HTR-8/SVneo (cell line): ENCODE measurements around the gene TSC22D3.
A peak's percentile ranks its signal among the peaks of the same experiment; 100 is the strongest.
"Not testable (repeated sequence)": the region's sequence is repeated elsewhere in the genome, so short reads cannot be mapped to it uniquely, and the experiment has no call there.

Experiments
- DNase-seq: peaks from one replicate; pipeline ENCODE4 v3.0.0; 2011; ENCODE audit warnings: low spot score, mixed read lengths; ENCODE audit not compliant: insufficient read length
- FAIRE-seq: peaks from 2 replicates; lab custom pipeline; 2011; peaks lifted over from hg19 to GRCh38; lab: Jason Lieb, UNC

The TSC22D3 gene

DNA sequence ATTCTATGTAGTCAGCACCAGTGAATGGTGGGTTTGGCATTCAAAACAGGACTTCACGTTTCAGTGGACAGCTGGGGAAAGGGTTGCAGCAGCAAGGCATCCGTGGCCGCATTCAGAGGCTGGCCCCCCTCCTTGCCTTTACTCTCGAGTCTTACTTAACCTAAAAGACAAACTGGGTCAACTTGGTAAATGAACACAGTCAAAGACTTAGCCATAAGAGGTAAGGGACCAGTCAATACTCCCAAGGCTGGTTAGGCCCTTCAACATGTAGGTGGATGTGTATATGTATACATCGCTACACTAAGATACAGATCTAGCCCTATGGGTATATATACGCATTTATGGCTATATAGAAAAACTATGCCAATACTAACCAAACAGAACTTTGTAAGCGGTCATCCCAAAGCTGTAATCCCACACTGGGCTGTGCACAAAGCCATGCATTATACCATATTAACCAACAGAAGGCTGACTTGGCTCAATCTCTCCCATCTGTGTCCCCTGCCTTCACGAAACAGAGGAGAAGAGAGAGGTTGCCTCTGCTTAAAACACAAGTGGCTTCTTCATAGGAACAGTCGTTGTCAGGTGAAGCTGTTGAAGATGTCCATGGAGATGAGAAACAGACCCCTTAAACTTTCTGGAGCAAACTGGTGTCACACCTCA, 61.9 kb downstream of the TSC22D3 start:
- DNase-seq, result no peak
- FAIRE-seq, result no peak

DNA sequence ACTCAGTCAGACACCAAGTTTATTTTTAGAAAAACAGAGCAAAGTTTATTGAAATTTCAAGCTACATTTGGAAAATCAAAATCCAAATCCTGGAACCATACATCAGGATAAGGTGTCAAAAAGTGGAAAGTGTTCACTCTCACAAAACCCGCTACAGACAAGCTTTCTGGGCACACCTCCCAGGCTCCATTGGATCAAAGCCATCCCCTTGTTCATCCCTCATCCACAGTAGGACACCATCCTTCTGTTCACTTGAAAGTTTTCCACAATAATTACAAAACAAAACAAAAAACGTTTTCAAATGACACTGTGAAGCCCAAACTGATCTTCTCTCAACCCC, 62.4 kb downstream of the TSC22D3 start:
- DNase-seq (no peak), FAIRE-seq (no peak)

DNA sequence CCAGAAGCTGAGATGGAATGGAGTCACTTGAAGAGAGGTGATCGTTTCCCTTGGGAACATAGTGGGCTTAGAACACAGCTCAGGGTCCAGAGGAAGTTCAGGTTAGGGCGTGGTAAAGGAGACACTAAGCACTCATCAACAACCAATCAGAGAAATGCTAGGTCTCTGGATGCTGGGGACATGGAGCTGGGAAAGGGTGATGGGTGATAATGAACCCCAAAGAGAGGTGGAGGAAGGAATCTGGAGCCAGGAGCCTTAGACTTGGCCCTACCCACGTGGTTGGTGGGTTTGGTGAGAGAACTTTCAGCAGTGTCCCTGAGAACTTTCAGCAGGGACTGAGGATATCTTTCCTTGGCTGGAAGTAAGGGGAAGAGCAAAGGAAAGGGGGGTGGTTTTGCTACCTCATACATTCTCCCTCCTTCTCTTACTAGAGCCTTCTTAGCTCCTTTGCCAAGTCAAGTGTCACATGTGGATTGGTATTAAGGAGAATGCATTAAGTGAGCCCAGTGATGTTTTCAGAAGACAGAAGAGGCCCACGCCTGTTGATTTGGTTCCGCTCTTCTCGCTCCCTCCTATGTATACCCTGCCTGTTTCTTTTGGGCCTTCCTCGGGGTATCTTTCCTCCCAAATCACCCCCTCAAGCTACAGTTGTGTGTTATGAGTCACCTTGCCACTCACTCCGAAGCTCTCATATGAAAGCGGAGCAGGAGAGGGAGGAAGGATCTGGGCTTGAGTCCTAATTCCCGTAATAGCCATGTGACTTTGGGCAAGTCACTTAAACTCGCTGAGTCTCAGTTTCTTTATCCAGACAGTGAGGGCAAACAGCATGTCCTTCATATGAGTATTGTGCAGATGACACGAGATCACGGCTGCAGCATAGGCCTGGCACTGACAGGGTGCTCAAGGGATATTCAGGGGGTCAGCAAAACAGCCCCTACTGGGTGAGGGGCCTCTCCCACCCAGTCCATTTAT, 63.1 kb downstream of the TSC22D3 start:
- FAIRE-seq (no peak), DNase-seq (no peak)

DNA sequence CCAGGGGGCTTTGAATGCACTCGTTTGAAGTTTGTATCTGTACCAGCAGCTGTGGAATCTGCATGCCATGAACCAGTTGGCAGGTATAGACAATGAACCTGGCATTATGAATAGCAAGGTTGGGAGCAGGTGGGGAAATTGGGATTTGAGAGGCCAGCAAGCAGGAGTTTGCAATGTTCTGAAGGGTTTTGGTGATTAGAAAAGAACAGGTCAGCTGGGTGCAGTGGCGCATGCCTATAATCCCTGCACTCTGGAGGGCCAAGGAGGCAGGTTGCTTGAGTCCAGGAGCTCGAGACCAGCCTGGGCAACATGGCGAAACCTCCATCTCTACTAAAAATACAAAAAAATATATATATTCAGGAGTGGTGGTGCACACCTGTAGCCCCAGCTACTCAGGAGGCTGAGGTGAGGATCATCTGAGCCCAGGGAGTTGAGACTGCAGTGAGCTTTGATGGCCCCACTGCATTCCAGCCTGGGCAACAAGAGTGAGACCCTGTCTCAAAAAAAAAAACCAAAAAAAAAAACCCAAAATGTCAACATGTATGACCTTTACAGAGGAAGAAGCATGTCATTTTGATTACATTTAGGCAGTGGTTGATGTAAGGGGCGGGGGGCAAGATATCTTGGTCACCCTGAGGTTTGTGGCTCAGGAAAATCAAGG, 63.9 kb downstream of the TSC22D3 start:
- no peak for DNase-seq
- FAIRE-seq, result no peak

DNA sequence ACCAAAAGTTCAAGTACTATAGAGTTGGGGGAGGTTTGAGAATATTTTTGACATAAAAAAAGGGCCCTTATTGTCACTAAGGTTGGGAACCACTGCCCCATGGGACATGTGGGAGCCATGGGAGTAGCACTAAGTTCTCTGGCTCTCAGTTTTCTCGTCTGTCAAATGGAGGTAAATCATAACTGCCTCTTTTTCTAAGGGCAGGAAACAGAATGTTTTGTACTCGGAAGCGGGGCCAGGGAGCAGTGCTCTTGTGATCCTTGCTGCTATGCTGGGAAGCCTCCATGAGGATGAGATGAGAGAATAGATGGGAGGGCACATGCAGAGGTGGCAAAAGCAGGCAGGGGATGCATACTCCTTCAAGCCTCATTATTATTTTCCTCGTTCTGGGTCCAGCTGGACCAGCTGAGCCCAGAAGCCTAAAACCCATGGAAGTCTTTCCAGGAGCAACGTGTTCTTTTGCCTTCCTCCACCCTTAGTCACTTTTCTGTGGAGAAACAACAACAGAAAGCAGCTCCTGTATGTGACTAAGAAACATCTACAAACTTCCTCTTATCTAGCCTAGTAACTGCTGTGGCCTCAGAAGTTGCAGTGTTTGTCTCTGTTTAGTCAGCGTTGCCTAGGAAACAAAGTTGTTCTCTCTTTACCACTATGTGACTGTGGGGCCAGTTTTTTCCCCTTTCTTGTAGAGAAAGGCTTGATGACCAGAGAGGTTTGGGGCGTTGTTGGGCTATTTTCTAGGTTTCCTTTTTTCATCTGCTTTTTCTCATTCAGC, 64.8 kb downstream of the TSC22D3 start:
- FAIRE-seq (no peak), DNase-seq (no peak)

DNA sequence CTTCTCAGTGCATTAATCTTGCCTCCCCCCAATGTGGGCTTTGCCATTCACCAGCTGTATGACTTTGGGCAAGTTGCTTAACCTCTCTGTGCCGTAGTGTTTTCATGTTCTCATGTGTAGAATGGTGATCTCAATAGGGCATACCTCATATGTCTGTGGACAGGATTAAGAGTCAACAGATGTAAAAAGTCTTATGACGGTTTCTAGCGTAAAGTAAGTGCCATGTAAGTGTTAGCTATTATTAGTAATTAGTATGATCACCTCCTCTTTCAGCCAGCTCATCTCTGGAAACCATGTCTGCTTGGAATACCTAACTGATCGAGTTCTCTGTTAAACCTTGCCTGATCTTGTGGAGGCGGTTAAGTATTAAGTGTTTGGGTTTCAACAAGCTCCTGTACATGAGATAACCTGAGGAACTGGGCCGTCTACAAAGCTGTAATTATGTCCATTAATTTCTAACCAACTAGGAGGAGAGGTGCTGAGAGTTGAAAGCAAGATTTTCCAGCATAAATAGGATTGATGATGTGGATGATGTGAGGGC, 66.3 kb downstream of the TSC22D3 start:
- DNase-seq (no peak), FAIRE-seq (no peak)

DNA sequence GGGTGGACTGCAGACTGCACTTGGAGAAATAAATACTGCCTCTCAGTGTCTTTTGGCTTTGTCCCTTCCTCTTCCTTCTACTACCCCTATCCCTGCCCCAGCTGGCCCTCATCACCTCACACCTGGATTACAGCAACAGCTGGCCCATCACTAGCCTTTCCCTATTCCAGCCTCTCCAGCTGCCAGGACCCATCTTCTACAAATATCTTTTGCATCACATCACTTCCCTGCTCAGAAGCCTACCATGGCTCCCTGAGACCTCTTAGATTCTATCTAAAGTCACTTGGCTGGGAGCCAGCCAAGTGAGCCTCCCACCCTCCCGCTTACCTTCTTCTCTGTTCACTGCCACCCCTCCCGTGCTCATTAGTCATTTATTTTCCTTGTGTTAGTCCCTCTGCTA, 66.8 kb downstream of the TSC22D3 start:
- FAIRE-seq (no peak), DNase-seq (no peak)

DNA sequence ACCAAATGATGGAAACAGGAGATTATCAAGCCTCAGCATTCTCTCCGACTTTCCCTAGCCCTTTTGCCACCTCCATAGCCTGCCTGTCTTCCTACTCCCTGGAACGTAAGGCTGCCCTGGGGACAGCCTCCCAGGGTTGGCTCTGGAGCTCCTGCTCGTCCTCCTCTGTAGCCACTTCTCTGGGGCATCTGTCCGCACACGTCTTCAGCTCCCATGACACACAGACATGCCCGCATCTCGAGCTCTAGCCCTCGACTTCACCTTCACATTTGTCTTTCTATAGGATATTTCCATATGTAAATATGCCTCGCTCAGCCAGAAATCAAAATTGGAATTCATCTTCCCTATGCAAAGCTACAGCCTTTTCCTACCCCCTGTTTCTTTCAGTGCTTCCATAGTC, 67.7 kb downstream of the TSC22D3 start:
- FAIRE-seq, result no peak

DNA sequence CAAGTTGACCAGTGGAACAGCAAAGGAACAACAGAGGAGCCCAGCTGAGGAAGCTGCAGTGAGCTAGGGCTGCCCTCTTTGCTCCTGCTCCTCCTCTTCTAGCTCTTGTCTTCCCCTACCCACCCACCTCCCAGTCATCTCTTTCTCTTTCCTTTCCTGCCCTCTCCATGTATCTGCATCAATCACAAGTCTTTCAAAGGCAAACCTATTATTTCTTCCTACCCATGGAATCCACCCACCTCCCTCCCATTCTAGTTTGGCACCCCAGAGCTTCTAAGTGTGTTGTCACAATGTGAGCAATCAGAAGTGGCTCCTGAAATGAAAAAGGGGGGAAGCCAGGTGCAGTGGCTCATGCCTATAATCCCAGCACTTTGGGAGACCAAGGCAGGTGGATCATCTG, 69.3 kb downstream of the TSC22D3 start:
- no peak for FAIRE-seq
- DNase-seq, result no peak

More for the DNA sequence above, 67.7 kb downstream of the TSC22D3 start:
- DNase-seq, result no peak

DNA sequence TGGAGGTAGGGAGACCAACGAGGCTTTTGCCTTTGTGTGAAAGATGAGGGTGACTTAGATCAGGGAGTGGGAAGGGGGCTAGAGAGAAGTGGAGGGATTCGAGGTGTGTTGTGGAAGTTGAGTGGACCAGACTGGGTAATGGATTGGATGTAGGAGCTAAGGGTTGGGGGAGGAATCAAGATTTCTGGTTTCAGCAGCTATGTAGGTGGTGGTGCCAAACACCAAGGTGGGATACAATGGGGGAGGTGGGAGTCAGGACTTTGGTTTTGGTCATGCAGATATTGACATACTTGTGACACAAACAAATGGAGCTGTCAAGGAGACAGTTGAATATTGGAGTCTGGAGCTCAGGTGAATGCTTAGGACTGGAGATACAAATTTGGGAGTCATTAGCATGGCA, 71.0 kb downstream of the TSC22D3 start:
- no peak for DNase-seq
- FAIRE-seq, result no peak

DNA sequence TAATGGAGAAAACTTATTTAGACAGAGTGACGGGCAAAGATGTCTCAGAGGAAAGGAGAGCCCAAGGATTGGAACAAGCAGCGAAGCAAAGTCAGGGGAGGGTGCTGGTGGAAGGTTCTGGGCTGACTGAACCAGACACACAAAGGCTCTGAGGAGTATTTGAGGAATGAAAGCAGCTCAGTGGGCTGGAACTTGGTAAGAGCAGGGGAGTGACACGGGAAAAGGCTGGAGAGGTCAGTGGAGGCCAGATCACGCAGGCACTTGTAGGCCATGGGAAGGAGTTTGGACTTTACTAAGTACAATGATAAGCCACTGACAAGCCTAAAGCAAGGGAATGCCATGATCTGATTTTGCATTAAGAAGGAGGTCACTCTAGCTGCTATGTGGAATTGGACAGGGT, 71.4 kb downstream of the TSC22D3 start:
- FAIRE-seq (no peak), DNase-seq (no peak)

DNA sequence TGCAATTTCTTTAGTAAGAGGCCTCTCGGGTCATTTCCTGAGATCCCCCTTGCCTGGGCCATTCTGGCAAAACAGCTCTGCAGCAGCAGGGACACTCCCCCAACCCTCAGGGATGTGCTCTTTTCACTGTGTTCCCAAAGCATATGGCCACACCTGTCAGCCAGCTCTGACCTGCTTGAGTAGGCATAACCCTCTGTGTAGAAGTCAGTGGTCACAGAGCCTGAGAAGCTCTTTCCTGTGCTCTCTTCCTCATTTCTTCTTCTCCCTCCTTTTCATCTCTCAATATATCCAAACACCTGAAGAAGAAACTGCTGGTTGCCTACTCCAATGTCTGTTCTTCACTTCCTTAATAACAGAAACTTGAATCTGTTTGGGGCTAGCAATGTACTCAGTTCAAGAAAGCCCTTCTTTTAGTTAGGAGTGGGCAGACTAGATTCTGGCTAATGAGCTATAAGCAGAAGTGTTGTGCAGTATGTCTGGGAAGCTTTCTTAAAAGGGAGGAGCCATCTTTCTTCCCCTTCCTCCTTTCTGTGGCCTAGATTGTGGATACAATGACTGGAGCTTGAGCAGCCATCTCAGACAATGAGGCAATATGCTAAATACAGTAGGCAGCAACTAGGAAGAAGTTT, 74.0 kb downstream of the TSC22D3 start:
- no peak for FAIRE-seq
- DNase-seq, result no peak

DNA sequence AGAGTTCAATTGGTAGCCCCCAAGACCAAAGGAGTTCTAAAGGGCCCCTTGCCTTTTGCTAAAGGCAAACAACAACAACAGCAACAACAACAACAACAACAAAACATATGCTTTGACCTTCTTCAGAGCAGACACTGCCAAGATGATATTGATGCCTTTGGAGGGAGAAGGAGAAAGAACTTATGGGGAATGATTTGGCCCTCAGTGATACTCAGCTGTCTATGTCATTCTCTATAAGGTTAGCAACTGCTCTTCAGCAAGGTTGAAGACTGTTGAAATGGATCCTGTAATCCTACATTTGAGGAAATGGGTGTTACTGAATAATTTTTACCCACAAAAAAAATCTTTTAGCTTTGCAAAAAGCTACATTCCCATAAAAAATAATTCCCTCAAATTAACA, 74.8 kb downstream of the TSC22D3 start:
- no peak for DNase-seq
- no peak for FAIRE-seq

DNA sequence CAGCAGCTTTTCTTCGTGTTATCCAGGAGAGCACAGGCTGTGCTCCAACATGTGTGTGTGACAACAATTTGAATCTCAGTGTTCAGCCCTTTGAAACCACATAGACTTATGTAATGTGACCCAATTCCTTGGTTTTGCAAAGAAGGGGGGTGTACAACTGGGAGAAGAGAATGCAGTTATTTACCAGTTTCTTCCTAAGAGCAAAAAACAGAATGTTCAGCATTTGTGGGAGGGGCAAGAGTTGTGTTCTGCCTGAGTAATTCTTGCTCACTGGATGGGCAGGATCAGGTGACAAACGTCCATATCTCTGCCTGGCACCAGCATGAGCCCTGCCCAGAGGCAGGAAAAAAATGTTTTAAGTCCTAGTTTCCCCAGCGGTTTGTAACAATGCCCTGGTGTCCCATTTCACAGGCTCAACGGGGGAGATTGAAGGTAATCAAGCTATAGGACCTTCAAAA, 75.2 kb downstream of the TSC22D3 start:
- FAIRE-seq (no peak), DNase-seq (no peak)

DNA sequence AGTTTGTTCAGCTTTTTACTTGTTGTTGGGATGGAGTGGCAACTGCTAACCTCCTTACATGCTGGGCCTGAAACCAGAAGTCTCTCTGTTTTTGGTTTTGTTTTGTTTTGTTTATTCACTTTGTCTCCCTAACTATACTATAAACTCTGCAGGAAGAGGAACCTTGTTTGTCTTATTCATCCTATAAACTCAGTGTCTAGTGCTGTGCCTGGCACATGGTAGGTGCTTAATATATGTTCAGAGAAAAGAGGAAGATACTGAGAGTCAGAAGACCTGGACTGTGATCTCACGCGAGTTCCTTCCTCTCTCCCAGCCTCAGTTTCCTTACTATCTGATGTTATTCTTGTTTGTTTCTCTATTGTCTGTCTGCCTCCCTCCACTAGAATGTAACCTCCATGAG, 76.0 kb downstream of the TSC22D3 start:
- DNase-seq (no peak), FAIRE-seq (no peak)

DNA sequence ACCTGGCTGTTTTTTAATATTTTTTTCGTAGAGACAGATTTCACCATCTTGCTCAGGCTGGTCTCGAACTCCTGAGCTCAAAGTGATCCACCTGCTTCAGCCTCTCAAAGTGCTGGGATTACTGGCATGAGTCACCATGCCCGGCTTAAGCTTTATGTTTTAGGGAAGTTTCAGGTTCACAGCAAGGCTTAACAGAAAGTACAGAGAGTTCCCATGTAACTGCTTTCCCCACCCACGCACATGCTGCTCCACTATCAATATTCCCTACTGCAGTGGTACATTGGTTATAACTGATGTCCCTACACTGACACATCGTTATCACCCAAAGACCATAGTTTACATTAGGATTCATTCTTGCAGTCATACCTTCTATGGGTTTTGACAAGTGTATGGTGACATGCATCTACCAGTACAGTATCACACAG, 84.6 kb downstream of the TSC22D3 start:
- DNase-seq (no peak), FAIRE-seq (no peak)

DNA sequence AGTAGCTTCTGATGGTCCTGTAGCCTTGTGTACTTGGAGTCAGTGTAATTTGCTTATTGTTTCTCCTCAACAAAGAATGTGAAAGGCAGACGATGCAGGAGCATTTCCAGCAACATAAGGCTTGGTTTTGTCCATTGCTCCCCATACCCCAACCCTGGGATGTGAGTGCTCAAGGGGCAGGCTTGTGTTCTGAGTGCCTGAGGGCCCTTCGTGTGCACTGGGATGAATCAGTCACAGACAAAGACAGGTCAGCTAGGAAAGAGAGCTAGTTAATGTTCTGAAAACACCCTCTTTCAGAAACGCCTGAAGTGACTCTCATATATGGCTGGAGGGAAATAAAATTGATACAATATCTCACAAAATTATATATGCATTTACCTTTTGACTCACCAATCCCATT, 88.1 kb downstream of the TSC22D3 start:
- FAIRE-seq (no peak), DNase-seq (no peak)

DNA sequence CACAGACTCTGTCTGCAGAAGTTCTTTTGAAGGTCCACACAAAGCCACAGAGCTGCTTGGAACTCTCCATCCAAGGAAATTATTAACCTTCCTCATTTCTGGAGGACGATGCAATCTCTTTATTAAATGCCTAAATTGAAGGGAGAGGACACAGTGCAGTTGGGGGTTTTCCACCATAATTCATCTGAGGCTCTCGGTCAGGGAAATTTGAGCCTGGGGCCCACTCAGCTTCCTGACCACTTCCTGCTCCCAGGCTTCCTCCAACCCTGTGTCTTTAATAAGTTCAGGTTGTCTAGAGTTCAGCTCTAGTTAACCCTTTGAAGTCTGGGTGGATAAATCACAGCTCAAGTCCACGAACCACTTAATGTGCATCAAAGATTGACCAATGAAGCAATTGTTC, 88.8 kb downstream of the TSC22D3 start:
- no peak for FAIRE-seq
- DNase-seq, result peak; percentile 8

DNA sequence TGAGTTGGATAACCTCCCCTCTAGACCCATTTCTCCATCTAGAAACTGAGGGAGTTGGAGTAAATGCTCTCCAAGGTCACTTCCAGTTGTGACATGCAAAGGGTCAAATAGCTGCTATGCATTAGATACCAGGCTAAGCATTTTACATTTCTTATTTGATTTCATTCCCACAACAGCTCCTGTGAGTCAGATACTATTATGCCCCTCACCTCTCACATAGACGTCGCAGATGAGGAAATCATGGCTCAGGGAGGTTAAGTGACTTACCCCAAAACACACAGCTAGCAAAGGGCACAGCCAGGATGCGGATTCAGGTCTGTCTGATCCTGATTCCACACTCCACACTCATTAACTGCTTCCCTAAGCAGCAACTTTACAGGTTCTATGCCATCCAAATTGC, 89.6 kb downstream of the TSC22D3 start:
- DNase-seq, result no peak
- FAIRE-seq, result no peak

DNA sequence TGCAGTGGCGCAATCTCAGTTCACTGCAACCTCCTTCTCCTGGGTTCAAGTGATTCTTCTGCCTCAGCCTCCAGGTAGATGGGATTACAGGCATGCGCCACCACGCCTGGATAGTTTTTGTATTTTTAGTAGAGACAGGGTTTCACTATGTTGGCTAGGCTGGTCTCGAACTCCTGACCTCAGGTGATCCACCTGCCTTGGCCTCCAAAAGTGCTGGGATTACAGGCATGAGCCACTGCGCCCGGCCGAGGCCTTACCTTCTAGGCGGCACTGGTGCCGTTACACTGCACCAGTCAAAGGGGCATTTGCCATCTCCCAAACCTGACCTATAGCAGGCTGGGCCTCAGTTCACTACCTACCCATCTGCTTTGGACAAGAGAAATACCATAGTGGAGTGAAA, 90.0 kb downstream of the TSC22D3 start:
- FAIRE-seq, DNase-seq: not testable (repeated sequence)
